Measurements from ENCODE around the gene SLC13A3. TPM values are rescaled to one million over a fixed set of nuclear protein-coding genes. Genes with fewer than 3 reads are reported as not detected.

SLC13A3 gene
- total RNA-seq, 1 donor from 2014 or later: 1.6 TPM

GRCh38 chr20:46652699-46653098 lies 1.4 kb upstream of the SLC13A3 start:
- DNase-seq (ENCODE audit: low read depth): no peak
- no peak for TF ChIP-seq CTCF (conservative IDR thresholded peaks at IDR 0.05; ENCODE audit: low read depth, low read length)
- H3K4me3 ChIP-seq (ENCODE audit: low read depth, low read length): no peak overlapping the region

DNA sequence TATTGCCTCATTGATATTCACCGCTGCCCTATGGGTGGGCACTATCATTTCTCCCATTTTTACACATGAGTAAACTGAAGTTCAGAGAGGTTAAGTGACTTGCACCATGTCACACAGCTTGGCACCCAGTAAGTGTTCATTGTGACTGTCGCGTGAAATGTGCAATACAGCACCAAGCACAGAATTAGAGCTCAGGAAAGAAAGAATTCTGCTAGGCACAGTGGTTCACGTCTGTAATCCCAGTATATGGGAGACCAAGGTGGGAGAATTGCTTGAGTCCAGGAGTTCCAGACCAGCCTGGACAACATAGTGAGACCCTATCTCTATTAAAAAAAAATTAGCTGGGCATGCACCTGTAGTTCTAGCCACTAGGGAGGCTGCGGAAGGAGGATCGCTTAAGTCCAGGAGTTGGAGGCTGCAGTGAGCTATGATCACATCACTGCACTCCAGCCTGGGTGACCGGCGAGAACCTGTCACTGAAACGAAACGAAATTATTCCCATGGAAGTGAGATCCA lies 626 bp downstream of the SLC13A3 start:
- no peak for TF ChIP-seq CTCF (conservative IDR thresholded peaks at IDR 0.05; ENCODE audit: low read depth, low read length)
- no peak for DNase-seq (ENCODE audit: low read depth)
- peak overlapping the region; percentile 52 for H3K4me3 ChIP-seq (ENCODE audit: low read depth, low read length)

GRCh38 chr20:46649965-46650542 lies 1.2 kb downstream of the SLC13A3 start:
- TF ChIP-seq CTCF (conservative IDR thresholded peaks at IDR 0.05; ENCODE audit: low read depth, low read length): no peak
- peak overlapping the region; percentile 52 for H3K4me3 ChIP-seq (ENCODE audit: low read depth, low read length)
- DNase-seq (ENCODE audit: low read depth): no peak

- no peak for TF ChIP-seq CTCF (conservative IDR thresholded peaks at IDR 0.05; ENCODE audit: low read depth, low read length)
- DNase-seq (ENCODE audit: low read depth): no peak
- H3K4me3 ChIP-seq (ENCODE audit: low read depth, low read length): no peak overlapping the region
These were observed 1.7 kb downstream of the SLC13A3 start for GRCh38 chr20:46649650-46649949.

- no peak overlapping the region for H3K4me3 ChIP-seq (ENCODE audit: low read depth, low read length)
- TF ChIP-seq CTCF (conservative IDR thresholded peaks at IDR 0.05; ENCODE audit: low read depth, low read length): no peak
- no peak for DNase-seq (ENCODE audit: low read depth)
These were observed 2.2 kb downstream of the SLC13A3 start for GRCh38 chr20:46648903-46649649.

DNA sequence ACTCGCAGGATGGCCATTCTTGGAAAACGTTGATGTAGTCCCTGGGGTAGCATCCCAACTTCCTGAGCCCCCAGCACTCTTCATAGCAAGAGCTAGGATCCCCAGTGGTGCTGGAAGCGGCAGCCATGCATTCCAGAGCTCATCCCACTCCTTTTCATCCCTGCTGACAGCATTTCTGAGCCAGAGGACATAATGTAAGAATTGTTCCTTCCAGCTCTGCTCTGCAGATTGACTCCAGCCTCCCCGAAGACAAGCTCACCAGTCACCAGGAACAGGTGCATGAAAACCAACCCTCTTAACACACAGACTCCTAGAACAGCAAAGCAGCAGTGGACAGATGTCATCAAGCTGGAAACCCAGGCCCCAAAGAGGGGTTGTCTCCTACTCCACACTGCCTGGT lies 3.8 kb downstream of the SLC13A3 start:
- DNase-seq (ENCODE audit: low read depth): no peak
- no peak for TF ChIP-seq CTCF (conservative IDR thresholded peaks at IDR 0.05; ENCODE audit: low read depth, low read length)
- no peak overlapping the region for H3K4me3 ChIP-seq (ENCODE audit: low read depth, low read length)
